Epithelial cell of proximal tubule (primary cell): ENCODE measurements around the gene THOC6. TPM values are rescaled to one million over a fixed set of nuclear protein-coding genes. Genes with fewer than 3 reads are reported as not detected.
A peak's percentile ranks its signal among the peaks of the same experiment; 100 is the strongest.

Experiments used
- DNase-seq: peaks from one replicate; pipeline ENCODE4 v3.0.0-alpha.2; 2011; ENCODE audit warnings: low read depth
- H3K4me3 ChIP-seq: 2 replicates; pipeline ENCODE4 v1.5.1; 2011; ENCODE audit warnings: low read depth, mild to moderate bottlenecking, low read length
- total RNA-seq: library from RNA; depleted of rRNA; stranded (reverse); fragments of >200 nt; gene quantifications from 2 replicates; pipeline ENCODE4 v1.2.3, GENCODE V29; 2015
- TF ChIP-seq, protein P1 (sequence below): conservative IDR thresholded peaks from 2 replicates; pipeline ENCODE4 v1.5.1; 2012; ENCODE audit warnings: low read depth, mild to moderate bottlenecking, low read length

Gene THOC6
- total RNA-seq, result 19.0 and 24.2 TPM in 2 replicates

DNA sequence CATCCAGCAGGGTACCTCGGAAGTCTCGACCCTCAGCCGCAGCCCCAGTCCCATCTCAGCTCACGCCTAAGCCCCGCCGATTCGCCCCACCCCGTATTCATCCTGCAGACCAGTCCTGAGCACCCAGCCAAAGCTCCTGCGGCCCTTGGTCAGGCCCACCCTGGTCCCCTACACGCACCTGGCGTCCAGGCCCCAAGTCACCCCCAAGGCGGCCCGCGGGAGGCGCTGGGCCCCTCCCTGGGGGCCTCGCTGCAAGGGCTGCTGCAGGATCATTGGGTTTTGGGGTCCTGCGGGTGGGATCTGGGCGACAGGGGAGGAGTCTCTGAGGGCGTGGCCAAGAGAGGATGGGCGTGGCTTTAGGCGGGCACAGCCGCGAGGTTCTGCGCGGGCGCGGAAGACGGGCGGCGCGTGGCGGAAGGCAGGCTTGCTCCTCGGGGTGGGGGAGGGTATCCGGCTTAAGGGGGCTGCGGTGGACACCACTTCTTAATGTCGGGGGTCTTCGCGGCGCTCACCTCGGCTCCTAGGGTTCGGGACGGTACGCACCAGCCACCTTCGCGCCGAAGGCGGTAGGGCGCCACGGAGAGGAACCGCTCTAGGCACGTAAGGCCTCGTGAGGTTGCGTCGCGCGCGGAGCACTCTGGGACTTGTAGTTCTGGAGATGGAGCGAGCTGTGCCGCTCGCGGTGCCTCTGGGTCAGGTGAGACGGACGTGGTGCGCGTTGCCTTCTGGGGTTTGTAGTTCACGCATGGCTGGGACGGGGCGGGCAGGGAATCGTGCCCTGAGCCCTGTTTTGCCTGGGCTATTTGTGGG, at the start of gene THOC6, which contains the start of gene HCFC1R1:
Gene THOC6, plus strand, starts transcription at position 367 of the 810 bp plus-strand sequence. Its CDS starts 292 bp downstream, at position 659.
Gene HCFC1R1, minus strand, starts transcription at position 274 of the 810 bp plus-strand sequence. Its CDS starts 1 bp downstream, at position 273.
- peak within 1 kb of the TSS; percentile 81 for H3K4me3 ChIP-seq
- peak; percentile 82 for DNase-seq
- TF ChIP-seq, protein P1, sequence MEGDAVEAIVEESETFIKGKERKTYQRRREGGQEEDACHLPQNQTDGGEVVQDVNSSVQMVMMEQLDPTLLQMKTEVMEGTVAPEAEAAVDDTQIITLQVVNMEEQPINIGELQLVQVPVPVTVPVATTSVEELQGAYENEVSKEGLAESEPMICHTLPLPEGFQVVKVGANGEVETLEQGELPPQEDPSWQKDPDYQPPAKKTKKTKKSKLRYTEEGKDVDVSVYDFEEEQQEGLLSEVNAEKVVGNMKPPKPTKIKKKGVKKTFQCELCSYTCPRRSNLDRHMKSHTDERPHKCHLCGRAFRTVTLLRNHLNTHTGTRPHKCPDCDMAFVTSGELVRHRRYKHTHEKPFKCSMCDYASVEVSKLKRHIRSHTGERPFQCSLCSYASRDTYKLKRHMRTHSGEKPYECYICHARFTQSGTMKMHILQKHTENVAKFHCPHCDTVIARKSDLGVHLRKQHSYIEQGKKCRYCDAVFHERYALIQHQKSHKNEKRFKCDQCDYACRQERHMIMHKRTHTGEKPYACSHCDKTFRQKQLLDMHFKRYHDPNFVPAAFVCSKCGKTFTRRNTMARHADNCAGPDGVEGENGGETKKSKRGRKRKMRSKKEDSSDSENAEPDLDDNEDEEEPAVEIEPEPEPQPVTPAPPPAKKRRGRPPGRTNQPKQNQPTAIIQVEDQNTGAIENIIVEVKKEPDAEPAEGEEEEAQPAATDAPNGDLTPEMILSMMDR, result no peak

DNA sequence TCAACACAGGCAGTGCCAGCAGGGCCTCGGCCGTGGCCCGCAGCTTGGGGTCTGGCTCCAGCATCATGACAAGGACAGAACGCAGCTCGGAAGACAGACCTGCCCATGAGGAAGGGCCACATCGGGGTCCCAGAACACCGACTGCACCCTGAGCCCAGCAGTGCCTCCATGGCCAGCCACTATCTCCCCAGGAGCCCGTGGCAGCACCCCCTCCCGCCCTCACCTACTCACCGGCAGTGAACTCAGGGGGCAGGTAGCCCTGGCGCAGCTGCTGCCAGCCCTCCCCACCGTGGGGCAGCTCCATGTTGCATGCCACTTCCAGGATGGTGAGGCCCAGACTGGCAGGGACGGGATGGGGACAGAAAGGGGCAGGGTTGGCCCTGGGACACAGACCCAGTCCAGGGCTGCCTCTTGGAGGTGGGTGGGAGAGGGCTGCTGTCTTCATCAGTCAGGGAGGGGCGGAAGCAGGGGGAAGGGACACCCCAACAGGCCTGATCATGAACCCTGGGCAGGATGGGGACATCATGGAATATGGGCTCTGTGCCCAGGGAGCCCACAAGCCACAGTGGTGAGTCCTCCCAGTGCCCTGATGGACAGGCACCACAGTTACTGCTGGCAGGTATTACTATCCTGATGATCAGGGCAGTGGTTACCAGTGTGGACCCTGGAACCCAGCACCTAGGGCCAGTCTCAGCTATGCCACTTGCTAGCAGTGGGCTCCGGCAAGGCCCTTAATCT, 49.3 kb upstream of the THOC6 start:
- TF ChIP-seq, protein P1, result no peak
- no peak for DNase-seq
- no peak overlapping the region for H3K4me3 ChIP-seq

DNA sequence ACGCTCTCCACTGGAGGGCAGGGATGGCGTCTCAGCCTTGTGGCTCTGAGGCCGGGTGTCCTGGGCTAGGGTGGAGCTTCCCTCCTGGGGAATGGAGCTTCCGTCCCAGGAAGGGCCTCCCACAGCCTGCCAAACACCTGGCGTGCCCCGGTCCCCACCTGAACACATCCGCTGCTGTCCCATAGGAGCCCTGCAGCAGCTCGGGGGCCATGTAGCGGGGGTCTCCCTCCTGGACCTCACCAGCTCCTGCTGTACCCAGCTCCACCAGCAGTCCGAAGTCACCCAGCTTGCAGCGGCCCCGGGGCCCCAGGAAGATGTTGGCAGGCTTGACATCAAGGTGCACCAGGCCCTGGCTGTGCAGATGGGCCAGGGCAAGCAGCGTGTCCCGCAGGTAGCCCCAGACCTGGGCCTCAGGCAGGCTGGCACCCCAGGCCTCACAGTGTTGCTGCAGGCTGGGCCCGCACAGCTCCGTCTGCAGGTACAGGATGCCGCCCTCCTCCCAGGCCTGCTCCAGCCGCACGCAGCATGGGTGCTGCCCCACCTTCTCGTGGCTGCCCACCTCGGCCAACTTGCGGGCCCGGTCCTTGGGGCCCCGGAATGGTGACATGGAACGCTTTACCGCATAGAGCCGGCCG, 48.6 kb upstream of the THOC6 start:
- TF ChIP-seq, protein P1, result no peak
- no peak overlapping the region for H3K4me3 ChIP-seq
- DNase-seq, result no peak

DNA sequence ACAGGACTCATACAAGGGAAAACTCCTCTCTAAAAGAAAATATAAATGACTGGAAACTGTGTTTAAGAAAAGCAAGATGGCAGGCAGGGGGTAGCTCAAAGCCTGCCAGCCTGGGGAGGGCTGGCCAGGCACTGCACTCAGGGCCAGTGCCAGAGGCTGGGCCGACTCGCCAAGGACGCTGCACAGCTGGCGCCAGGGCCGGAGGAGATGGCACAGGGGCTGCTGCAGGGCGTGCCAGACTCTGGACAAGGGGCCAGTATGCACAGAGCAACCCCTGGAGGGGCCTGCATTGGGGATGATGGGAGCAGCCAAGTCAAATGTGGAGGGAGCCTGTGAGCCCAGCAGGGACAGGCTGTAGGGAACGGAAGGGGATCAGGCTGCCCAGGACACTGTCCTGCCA, 47.6 kb upstream of the THOC6 start:
- TF ChIP-seq, protein P1, result no peak
- H3K4me3 ChIP-seq, result no peak overlapping the region
- DNase-seq, result no peak

DNA sequence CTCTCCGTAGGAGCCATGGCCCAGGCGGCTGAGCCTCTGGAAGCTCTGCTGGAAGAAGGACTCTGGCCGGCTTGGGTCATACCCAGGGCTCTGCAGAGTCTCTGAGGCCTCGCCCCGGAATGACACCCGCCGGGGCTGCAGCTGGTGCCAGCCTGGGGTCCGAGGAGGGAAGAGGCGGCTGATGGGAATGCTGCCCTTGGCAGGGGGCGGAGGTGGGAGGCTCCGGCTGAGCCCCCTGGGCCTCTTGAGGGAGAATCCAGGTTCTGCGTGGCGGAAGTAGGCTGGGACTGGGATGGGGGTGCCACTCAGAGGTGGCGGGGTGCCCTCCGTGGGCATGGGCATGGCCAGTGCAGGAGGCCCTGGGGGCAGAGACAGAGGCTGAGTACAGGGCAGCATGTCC, 47.2 kb upstream of the THOC6 start:
- H3K4me3 ChIP-seq, result no peak overlapping the region
- DNase-seq, result no peak
- TF ChIP-seq, protein P1, result no peak

DNA sequence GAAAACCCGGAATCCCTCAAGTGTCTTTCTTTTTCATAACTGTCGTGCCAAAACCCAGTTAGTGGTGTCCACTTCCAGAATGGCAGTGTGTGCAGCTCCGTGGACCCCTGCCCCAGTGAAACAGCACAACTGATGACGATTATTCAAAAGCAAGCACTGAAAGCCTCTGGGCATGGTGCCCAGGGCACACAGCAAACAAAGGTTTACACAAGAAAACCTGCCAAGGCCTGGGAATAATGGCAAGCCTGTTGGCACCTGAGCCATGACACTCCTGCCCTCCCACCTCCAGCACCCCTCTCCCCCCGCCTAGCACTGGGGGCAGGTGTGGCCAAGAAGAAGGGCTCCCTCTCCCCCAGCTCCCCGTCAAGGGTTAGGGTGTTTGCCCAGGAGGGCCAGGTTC, 46.4 kb upstream of the THOC6 start:
- TF ChIP-seq, protein P1, result no peak
- DNase-seq, result no peak
- H3K4me3 ChIP-seq, result no peak overlapping the region
